Neuron (in vitro differentiated cells): ENCODE data around the gene TMEM134.
"Not testable (repeated sequence)": the region's sequence is repeated elsewhere in the genome, so short reads cannot be mapped to it uniquely, and the experiment has no call there.

Experiments used
- H2AFZ ChIP-seq: one replicate; pipeline ENCODE4 v1.6.1; 2013; ENCODE audit warnings: low read depth, mild to moderate bottlenecking, inconsistent platforms, low read length, moderate library complexity
- H3K27me3 ChIP-seq: one replicate; pipeline ENCODE4 v1.6.1; 2013; ENCODE audit warnings: low read length; ENCODE audit not compliant: insufficient read depth
- H3K36me3 ChIP-seq: one replicate; pipeline ENCODE4 v1.6.1; 2013; ENCODE audit warnings: low read length; ENCODE audit not compliant: insufficient read depth
- H3K4me1 ChIP-seq: one replicate; pipeline ENCODE4 v1.6.1; 2013; ENCODE audit warnings: low read length; ENCODE audit not compliant: insufficient read depth
- H3K4me3 ChIP-seq: 2 replicates; pipeline ENCODE4 v1.5.1; 2013; ENCODE audit warnings: mild to moderate bottlenecking, low read length, moderate library complexity
- H3K9me3 ChIP-seq: one replicate; pipeline ENCODE4 v1.6.1; 2013; ENCODE audit warnings: low read length

Gene TMEM134

GRCh38 chr11:67431346-67432249, 37.5 kb downstream of the TMEM134 start:
- no peaks in the 10 kb centered on the region for H3K9me3 ChIP-seq
- peaks cover 11% of the 10 kb centered on the region for H3K4me1 ChIP-seq
- no peak overlapping the region for H2AFZ ChIP-seq
- H3K27me3 ChIP-seq, result no peaks in the 10 kb centered on the region
- peaks cover 42% of the 10 kb centered on the region for H3K36me3 ChIP-seq
- no peak overlapping the region for H3K4me3 ChIP-seq

- no peaks in the 10 kb centered on the region for H3K9me3 ChIP-seq
- H2AFZ ChIP-seq, result no peak overlapping the region
- no peaks in the 10 kb centered on the region for H3K27me3 ChIP-seq
- peaks cover 11% of the 10 kb centered on the region for H3K4me1 ChIP-seq
- peaks cover 28% of the 10 kb centered on the region for H3K36me3 ChIP-seq
- no peak overlapping the region for H3K4me3 ChIP-seq
Measured at GRCh38 chr11:67429722-67430121, 39.3 kb downstream of the TMEM134 start.

GRCh38 chr11:67429038-67429668, 39.9 kb downstream of the TMEM134 start:
- H3K36me3 ChIP-seq, result peaks cover 25% of the 10 kb centered on the region
- H3K4me3 ChIP-seq, result peak overlapping the region; percentile 75
- no peaks in the 10 kb centered on the region for H3K9me3 ChIP-seq
- H3K4me1 ChIP-seq, result peaks cover 11% of the 10 kb centered on the region
- H2AFZ ChIP-seq, result no peak overlapping the region
- H3K27me3 ChIP-seq, result no peaks in the 10 kb centered on the region

GRCh38 chr11:67428052-67429001, 40.7 kb downstream of the TMEM134 start, which contains the start of gene RPS6KB2:
Gene RPS6KB2, plus strand, starts transcription at chr11:67428494. Its CDS starts 52 bp downstream, at chr11:67428546.
- H3K4me3 ChIP-seq, result peak within 1 kb of the TSS; percentile 75
- H2AFZ ChIP-seq, result peak within 1 kb of the TSS; percentile 92
- H3K27me3 ChIP-seq, result no peaks in the 10 kb centered on the region
- peaks cover 11% of the 10 kb centered on the region for H3K4me1 ChIP-seq
- no peaks in the 10 kb centered on the region for H3K9me3 ChIP-seq
- H3K36me3 ChIP-seq, result peaks cover 17% of the 10 kb centered on the region

GRCh38 chr11:67427364-67427859, 41.6 kb downstream of the TMEM134 start:
- Histone ChIP-seq H3K4me1 (peaks cover 11% of the 10 kb centered on the region), H2AFZ (peak overlapping the region; percentile 92), H3K4me3 (peak overlapping the region; percentile 75)
- not testable (repeated sequence) for H3K27me3 ChIP-seq, H3K9me3 ChIP-seq, H3K36me3 ChIP-seq

- Histone ChIP-seq H3K4me3 (no peak overlapping the region), H3K9me3 (no peaks in the 10 kb centered on the region), H2AFZ (no peak overlapping the region)
Measured at GRCh38 chr11:67423891-67424613, 45.0 kb downstream of the TMEM134 start.

GRCh38 chr11:67423466-67423865, 45.6 kb downstream of the TMEM134 start:
- no peaks in the 10 kb centered on the region for H3K27me3 ChIP-seq
- H3K9me3 ChIP-seq, result no peaks in the 10 kb centered on the region
- no peak overlapping the region for H3K4me3 ChIP-seq
- peaks cover 14% of the 10 kb centered on the region for H3K4me1 ChIP-seq
- no peaks in the 10 kb centered on the region for H3K36me3 ChIP-seq
- no peak overlapping the region for H2AFZ ChIP-seq

More at GRCh38 chr11:67423891-67424613, 45.0 kb downstream of the TMEM134 start:
- Histone ChIP-seq H3K4me1 (peaks cover 16% of the 10 kb centered on the region), H3K36me3 (no peaks in the 10 kb centered on the region), H3K27me3 (no peaks in the 10 kb centered on the region)

GRCh38 chr11:67422891-67423290, 46.2 kb downstream of the TMEM134 start:
- H3K27me3 ChIP-seq, result no peaks in the 10 kb centered on the region
- H3K4me1 ChIP-seq, result peaks cover 14% of the 10 kb centered on the region
- no peaks in the 10 kb centered on the region for H3K9me3 ChIP-seq
- no peak overlapping the region for H3K4me3 ChIP-seq
- no peaks in the 10 kb centered on the region for H3K36me3 ChIP-seq
- H2AFZ ChIP-seq, result no peak overlapping the region

- Histone ChIP-seq H3K4me1 (peaks cover 10% of the 10 kb centered on the region), H3K4me3 (peak overlapping the region; percentile 39), H3K36me3 (no peaks in the 10 kb centered on the region), H3K9me3 (no peaks in the 10 kb centered on the region), H2AFZ (no peak overlapping the region), H3K27me3 (no peaks in the 10 kb centered on the region)
Measured at GRCh38 chr11:67421430-67422031, 47.5 kb downstream of the TMEM134 start.

GRCh38 chr11:67420646-67421429, 48.2 kb downstream of the TMEM134 start:
- Histone ChIP-seq H3K27me3 (no peaks in the 10 kb centered on the region), H3K4me3 (peak overlapping the region; percentile 64), H3K4me1 (peaks cover 10% of the 10 kb centered on the region), H2AFZ (peak overlapping the region; percentile 78), H3K36me3 (no peaks in the 10 kb centered on the region), H3K9me3 (no peaks in the 10 kb centered on the region)

GRCh38 chr11:67420147-67420645, 48.9 kb downstream of the TMEM134 start:
- H2AFZ ChIP-seq, result peak overlapping the region; percentile 78

More at GRCh38 chr11:67420147-67420645, 48.9 kb downstream of the TMEM134 start:
- no peaks in the 10 kb centered on the region for H3K36me3 ChIP-seq
- peak overlapping the region; percentile 64 for H3K4me3 ChIP-seq
- H3K4me1 ChIP-seq, result peaks cover 10% of the 10 kb centered on the region
- H3K9me3 ChIP-seq, result no peaks in the 10 kb centered on the region
- no peaks in the 10 kb centered on the region for H3K27me3 ChIP-seq
